Fibroblast of lung (primary cell): ENCODE results near the gene XCR1.

ENCODE experiments used
- CTCF ChIP-seq, 2 donors: IDR thresholded peaks in 1 of 2; conservative IDR thresholded peaks in 1 of 2; 1 replicate in 1 of 2; 2 replicates in 1 of 2; pipeline ENCODE4 v1.5.1; 2011 to 2012; ENCODE audit warnings: low read length in 2 of 2, control low read depth in 1 of 2, inconsistent platforms in 1 of 2, low read depth in 1 of 2, mild to moderate bottlenecking in 1 of 2
- EZH2 ChIP-seq: IDR thresholded peaks from 2 replicates; pipeline ENCODE4 v1.5.1; 2012; ENCODE audit warnings: low read length, control low read depth, mild to moderate bottlenecking; ENCODE audit errors: missing control alignments

- no peak for TF ChIP-seq CTCF (conservative IDR thresholded peaks at IDR 0.05 in 1 of 2, IDR thresholded peaks at IDR 0.05 in 1 of 2; ENCODE audit: low read depth in 1 of 2, low read length in 2 of 2)
- no peak for TF ChIP-seq EZH2
Measured at GRCh38 chr3:45986303-45986982, 40.8 kb downstream of the XCR1 start.
